ENCODE measurements around the gene GUK1. TPM values are rescaled to one million over a fixed set of nuclear protein-coding genes. Genes with fewer than 3 reads are reported as not detected.

The GUK1 gene
- total RNA-seq = 100 to 1,000 TPM; 294 to 304 TPM

- no peaks in the 10 kb centered on the region for H3K9me3 Mint-ChIP-seq
- H3K27ac Mint-ChIP-seq = peak within 1 kb of the TSS; percentile 99
- peak within 1 kb of the TSS; percentile 99 for H3K4me3 Mint-ChIP-seq
- peaks cover 30% of the 10 kb centered on the region for H3K36me3 Mint-ChIP-seq
- peaks cover 30% of the 10 kb centered on the region for H3K4me1 Mint-ChIP-seq
- no peaks in the 10 kb centered on the region for H3K27me3 Mint-ChIP-seq
- DNase-seq = peak; percentile 100
These were observed at the start of gene GUK1 for GRCh38 chr1:228139931-228140723. GUK1 (plus strand) TSS chr1:228140279; CDS start chr1:228140303, 24 bp downstream.

GRCh38 chr1:228090613-228091081, 49.4 kb upstream of the GUK1 start:
- H3K4me3 Mint-ChIP-seq = no peak overlapping the region
- peak overlapping the region; percentile 63 for H3K27ac Mint-ChIP-seq
- no peak for DNase-seq
- H3K27me3 Mint-ChIP-seq = no peaks in the 10 kb centered on the region
- peaks cover 11% of the 10 kb centered on the region for H3K9me3 Mint-ChIP-seq
- H3K4me1 Mint-ChIP-seq = peaks cover 72% of the 10 kb centered on the region
- peaks cover 72% of the 10 kb centered on the region for H3K36me3 Mint-ChIP-seq

GRCh38 chr1:228091084-228091483, 49.0 kb upstream of the GUK1 start:
- Mint-ChIP-seq H3K9me3 (peaks cover 11% of the 10 kb centered on the region), H3K27ac (peak overlapping the region; percentile 20), H3K27me3 (no peaks in the 10 kb centered on the region), H3K4me3 (no peak overlapping the region), H3K4me1 (peaks cover 68% of the 10 kb centered on the region), H3K36me3 (peaks cover 74% of the 10 kb centered on the region)
- DNase-seq = no peak

- H3K9me3 Mint-ChIP-seq = peaks cover 11% of the 10 kb centered on the region
- peaks cover 54% of the 10 kb centered on the region for H3K4me1 Mint-ChIP-seq
- peaks cover 74% of the 10 kb centered on the region for H3K36me3 Mint-ChIP-seq
- no peak overlapping the region for H3K4me3 Mint-ChIP-seq
- DNase-seq = no peak
- no peaks in the 10 kb centered on the region for H3K27me3 Mint-ChIP-seq
- H3K27ac Mint-ChIP-seq = no peak overlapping the region
These were observed 47.6 kb upstream of the GUK1 start for GRCh38 chr1:228092342-228093049.

- no peak overlapping the region for H3K4me3 Mint-ChIP-seq
- H3K27me3 Mint-ChIP-seq = no peaks in the 10 kb centered on the region
- no peak overlapping the region for H3K27ac Mint-ChIP-seq
- peaks cover 46% of the 10 kb centered on the region for H3K4me1 Mint-ChIP-seq
- peaks cover 11% of the 10 kb centered on the region for H3K9me3 Mint-ChIP-seq
- peaks cover 72% of the 10 kb centered on the region for H3K36me3 Mint-ChIP-seq
- no peak for DNase-seq
These were observed 46.8 kb upstream of the GUK1 start for GRCh38 chr1:228093050-228093906.

- peaks cover 11% of the 10 kb centered on the region for H3K9me3 Mint-ChIP-seq
- peaks cover 34% of the 10 kb centered on the region for H3K4me1 Mint-ChIP-seq
- no peaks in the 10 kb centered on the region for H3K27me3 Mint-ChIP-seq
- no peak overlapping the region for H3K27ac Mint-ChIP-seq
- H3K4me3 Mint-ChIP-seq = no peak overlapping the region
- peaks cover 72% of the 10 kb centered on the region for H3K36me3 Mint-ChIP-seq
- DNase-seq = no peak
These were observed 45.6 kb upstream of the GUK1 start for GRCh38 chr1:228094432-228095016.

- Mint-ChIP-seq H3K36me3 (peaks cover 73% of the 10 kb centered on the region), H3K27me3 (no peaks in the 10 kb centered on the region), H3K9me3 (peaks cover 11% of the 10 kb centered on the region), H3K27ac (no peak overlapping the region), H3K4me3 (no peak overlapping the region), H3K4me1 (peaks cover 28% of the 10 kb centered on the region)
- no peak for DNase-seq
These were observed 44.9 kb upstream of the GUK1 start for GRCh38 chr1:228095161-228095560.

- peaks cover 11% of the 10 kb centered on the region for H3K9me3 Mint-ChIP-seq
- peaks cover 67% of the 10 kb centered on the region for H3K36me3 Mint-ChIP-seq
- no peak for DNase-seq
- no peak overlapping the region for H3K27ac Mint-ChIP-seq
- no peaks in the 10 kb centered on the region for H3K27me3 Mint-ChIP-seq
- H3K4me1 Mint-ChIP-seq = peaks cover 21% of the 10 kb centered on the region
- H3K4me3 Mint-ChIP-seq = no peak overlapping the region
These were observed 44.1 kb upstream of the GUK1 start for GRCh38 chr1:228095938-228096337.

GRCh38 chr1:228096416-228097332, 43.4 kb upstream of the GUK1 start:
- peaks cover 11% of the 10 kb centered on the region for H3K9me3 Mint-ChIP-seq
- no peak for DNase-seq
- no peak overlapping the region for H3K4me3 Mint-ChIP-seq
- no peaks in the 10 kb centered on the region for H3K27me3 Mint-ChIP-seq
- peaks cover 65% of the 10 kb centered on the region for H3K36me3 Mint-ChIP-seq
- no peak overlapping the region for H3K27ac Mint-ChIP-seq
- H3K4me1 Mint-ChIP-seq = peaks cover 17% of the 10 kb centered on the region

- DNase-seq = no peak
- peaks cover 14% of the 10 kb centered on the region for H3K4me1 Mint-ChIP-seq
- no peak overlapping the region for H3K27ac Mint-ChIP-seq
- peaks cover 11% of the 10 kb centered on the region for H3K9me3 Mint-ChIP-seq
- no peaks in the 10 kb centered on the region for H3K27me3 Mint-ChIP-seq
- no peak overlapping the region for H3K4me3 Mint-ChIP-seq
- peaks cover 57% of the 10 kb centered on the region for H3K36me3 Mint-ChIP-seq
These were observed 42.6 kb upstream of the GUK1 start for GRCh38 chr1:228097333-228098081.

- H3K36me3 Mint-ChIP-seq = peaks cover 50% of the 10 kb centered on the region
These were observed 41.7 kb upstream of the GUK1 start for GRCh38 chr1:228098323-228098931.

GRCh38 chr1:228099331-228099732, 40.7 kb upstream of the GUK1 start:
- Mint-ChIP-seq H3K36me3 (peaks cover 46% of the 10 kb centered on the region), H3K4me3 (no peak overlapping the region), H3K4me1 (peaks cover 16% of the 10 kb centered on the region), H3K27me3 (no peaks in the 10 kb centered on the region), H3K9me3 (peaks cover 8% of the 10 kb centered on the region), H3K27ac (no peak overlapping the region)
- no peak for DNase-seq

More at GRCh38 chr1:228098323-228098931, 41.7 kb upstream of the GUK1 start:
- Mint-ChIP-seq H3K27me3 (no peaks in the 10 kb centered on the region), H3K4me3 (no peak overlapping the region), H3K4me1 (peaks cover 14% of the 10 kb centered on the region), H3K27ac (no peak overlapping the region), H3K9me3 (peaks cover 11% of the 10 kb centered on the region)
- no peak for DNase-seq

All from activated naive CD8-positive, alpha-beta T cell treated with anti-CD3 and anti-CD28 coated beads for 36 hours (primary cell).